Thyroid gland (tissue), 4 donors: ENCODE measurements around the gene TLDC2. TPM values are rescaled to one million over a fixed set of nuclear protein-coding genes. Genes with fewer than 3 reads are reported as not detected.

Experiments
- DNase-seq, 2 donors: peaks; one replicate each; pipeline ENCODE4 v3.0.0-alpha.2; 2019
- H3K27ac ChIP-seq, 3 donors: fragments of 200-600 bp; sonication (generic); 1 replicate in 2 of 3; 2 replicates in 1 of 3; pipeline ENCODE4 v1.5.1; 2016 to 2019; ENCODE audit warnings: mild to moderate bottlenecking in 1 of 3, moderate library complexity in 1 of 3
- H3K27me3 ChIP-seq: fragments of 200-600 bp; sonication (generic); one replicate; pipeline ENCODE4 v1.5.1; 2019
- H3K36me3 ChIP-seq, 2 donors: fragments of 200-600 bp; sonication (generic); one replicate each; pipeline ENCODE4 v1.5.1; 2016 to 2019
- H3K4me1 ChIP-seq, 2 donors: fragments of 200-600 bp; sonication (generic); one replicate each; pipeline ENCODE4 v1.5.1; 2017 to 2019
- H3K4me3 ChIP-seq, 3 donors: fragments of 200-600 bp; sonication (generic); replicated peaks in 1 of 3; 1 replicate in 2 of 3; 2 replicates in 1 of 3; pipeline ENCODE4 v1.5.1; 2016; ENCODE audit warnings: mild to moderate bottlenecking in 1 of 3
- H3K9me3 ChIP-seq: fragments of 200-600 bp; sonication (generic); one replicate; pipeline ENCODE4 v1.5.1; 2017
- POLR2A ChIP-seq, 2 donors: fragments of 450-650 bp; IDR thresholded peaks; one replicate each; pipeline ENCODE4 v1.6.1; 2017; ENCODE audit warnings: antibody characterized with exemption in 2 of 2, mild to moderate bottlenecking in 2 of 2, moderate library complexity in 1 of 2
- WGBS, 2 donors: methylation state at CpG; one replicate each; pipeline ENCODE4 v1.1.5; 2017; 5-methylcytosine and 5-hydroxymethylcytosine counted together
- intact Hi-C: fragments of 100-400 bp; cut with DNase I; formaldehyde crosslinking; loops from one replicate; pipeline ENCODE4 v1.15.1; 2023
- total RNA-seq, 4 donors: library from RNA; depleted of rRNA; stranded (reverse); fragments of >200 nt; gene quantifications; one replicate each; pipeline ENCODE4 v1.2.3, GENCODE V29; 2016
- TF ChIP-seq, protein P1 (sequence below), 6 experiments: fragments of 200-600 bp in 3 of 6; fragments of 450-650 bp in 3 of 6; sonication (generic) in 3 of 6; IDR thresholded peaks; one replicate each; pipeline ENCODE4 v1.5.1; 2016 to 2019; ENCODE audit warnings: antibody characterized with exemption in 6 of 6, mild to moderate bottlenecking in 2 of 6, inconsistent platforms in 1 of 6, moderate library complexity in 1 of 6

Gene TLDC2
- total RNA-seq, 4 donors from 2014 or later = 0.45 to 2.5 (median 1.1) TPM

- Histone ChIP-seq H3K36me3 (peaks cover 4 to 27% of the 10 kb centered on the region in 2 donors), H3K27me3 (no peaks in the 10 kb centered on the region)
- WGBS, 2 donors = 64 to 68% methylated on average over 4 of the region's 4 CpGs
Measured at GRCh38 chr20:36908603-36909002, 32.7 kb downstream of the TLDC2 start.

GRCh38 chr20:36916199-36916598 lies 40.3 kb downstream of the TLDC2 start:
- WGBS, 2 donors = 98% methylated on average over 2 of the region's 2 CpGs
- DNase-seq = no peak
- H3K27me3 ChIP-seq = no peaks in the 10 kb centered on the region
- H3K9me3 ChIP-seq = no peaks in the 10 kb centered on the region
- intact Hi-C loops = no loop called here
- no peak overlapping the region for H3K27ac ChIP-seq
- peaks cover 13 to 19% of the 10 kb centered on the region in 2 donors for H3K36me3 ChIP-seq
- H3K4me3 ChIP-seq = no peak overlapping the region
- no peak for TF ChIP-seq POLR2A (IDR thresholded peaks at IDR 0.05)
- TF ChIP-seq, protein P1, sequence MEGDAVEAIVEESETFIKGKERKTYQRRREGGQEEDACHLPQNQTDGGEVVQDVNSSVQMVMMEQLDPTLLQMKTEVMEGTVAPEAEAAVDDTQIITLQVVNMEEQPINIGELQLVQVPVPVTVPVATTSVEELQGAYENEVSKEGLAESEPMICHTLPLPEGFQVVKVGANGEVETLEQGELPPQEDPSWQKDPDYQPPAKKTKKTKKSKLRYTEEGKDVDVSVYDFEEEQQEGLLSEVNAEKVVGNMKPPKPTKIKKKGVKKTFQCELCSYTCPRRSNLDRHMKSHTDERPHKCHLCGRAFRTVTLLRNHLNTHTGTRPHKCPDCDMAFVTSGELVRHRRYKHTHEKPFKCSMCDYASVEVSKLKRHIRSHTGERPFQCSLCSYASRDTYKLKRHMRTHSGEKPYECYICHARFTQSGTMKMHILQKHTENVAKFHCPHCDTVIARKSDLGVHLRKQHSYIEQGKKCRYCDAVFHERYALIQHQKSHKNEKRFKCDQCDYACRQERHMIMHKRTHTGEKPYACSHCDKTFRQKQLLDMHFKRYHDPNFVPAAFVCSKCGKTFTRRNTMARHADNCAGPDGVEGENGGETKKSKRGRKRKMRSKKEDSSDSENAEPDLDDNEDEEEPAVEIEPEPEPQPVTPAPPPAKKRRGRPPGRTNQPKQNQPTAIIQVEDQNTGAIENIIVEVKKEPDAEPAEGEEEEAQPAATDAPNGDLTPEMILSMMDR (IDR thresholded peaks at IDR 0.05) = no peak
- no peaks in the 10 kb centered on the region for H3K4me1 ChIP-seq

More at GRCh38 chr20:36908603-36909002, 32.7 kb downstream of the TLDC2 start:
- no peak for TF ChIP-seq POLR2A (IDR thresholded peaks at IDR 0.05)
- TF ChIP-seq, protein P1 (IDR thresholded peaks at IDR 0.05) = no peak
- H3K4me1 ChIP-seq = no peaks in the 10 kb centered on the region
- H3K4me3 ChIP-seq = no peak overlapping the region
- no peak overlapping the region for H3K27ac ChIP-seq
- DNase-seq = no peak
- no peaks in the 10 kb centered on the region for H3K9me3 ChIP-seq
- intact Hi-C loops = no loop called here

DNA sequence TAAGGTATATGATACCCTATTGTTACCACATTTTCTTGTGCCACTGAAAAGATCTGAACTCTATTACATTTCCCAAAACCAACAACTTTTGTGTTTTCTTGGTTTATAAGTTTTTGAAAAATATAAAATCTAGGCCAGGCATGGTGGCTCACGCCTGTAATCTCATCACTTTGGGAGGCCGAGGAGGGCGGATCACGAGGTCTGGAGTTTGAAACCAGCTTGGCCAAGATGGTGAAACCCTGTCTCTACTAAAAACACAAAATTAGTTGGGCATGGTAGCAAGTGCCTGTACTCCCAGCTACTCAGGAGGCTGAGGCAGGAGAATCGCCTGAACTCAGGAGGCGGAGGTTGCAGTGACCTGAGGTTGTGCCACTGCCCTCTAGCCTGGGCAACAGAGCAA lies 41.3 kb downstream of the TLDC2 start:
- no peak overlapping the region for H3K4me3 ChIP-seq
- DNase-seq = no peak
- intact Hi-C loops = no loop called here
- 97% methylated on average over 6 of the region's 6 CpGs for WGBS, 2 donors
- no peak overlapping the region for H3K27ac ChIP-seq
- no peaks in the 10 kb centered on the region for H3K4me1 ChIP-seq
- H3K27me3 ChIP-seq = no peaks in the 10 kb centered on the region
- no peaks in the 10 kb centered on the region for H3K9me3 ChIP-seq
- TF ChIP-seq POLR2A (IDR thresholded peaks at IDR 0.05) = no peak
- TF ChIP-seq, protein P1 (IDR thresholded peaks at IDR 0.05) = no peak
- peaks cover 13 to 19% of the 10 kb centered on the region in 2 donors for H3K36me3 ChIP-seq

GRCh38 chr20:36917943-36918342 lies 42.0 kb downstream of the TLDC2 start:
- H3K4me1 ChIP-seq = no peaks in the 10 kb centered on the region
- no peak for TF ChIP-seq POLR2A (IDR thresholded peaks at IDR 0.05)
- TF ChIP-seq, protein P1 (IDR thresholded peaks at IDR 0.05) = no peak
- H3K9me3 ChIP-seq = no peaks in the 10 kb centered on the region
- H3K36me3 ChIP-seq = peaks cover 13 to 19% of the 10 kb centered on the region in 2 donors
- H3K4me3 ChIP-seq = no peak overlapping the region
- intact Hi-C loops = no loop called here
- no peaks in the 10 kb centered on the region for H3K27me3 ChIP-seq
- DNase-seq = no peak
- no peak overlapping the region for H3K27ac ChIP-seq

DNA sequence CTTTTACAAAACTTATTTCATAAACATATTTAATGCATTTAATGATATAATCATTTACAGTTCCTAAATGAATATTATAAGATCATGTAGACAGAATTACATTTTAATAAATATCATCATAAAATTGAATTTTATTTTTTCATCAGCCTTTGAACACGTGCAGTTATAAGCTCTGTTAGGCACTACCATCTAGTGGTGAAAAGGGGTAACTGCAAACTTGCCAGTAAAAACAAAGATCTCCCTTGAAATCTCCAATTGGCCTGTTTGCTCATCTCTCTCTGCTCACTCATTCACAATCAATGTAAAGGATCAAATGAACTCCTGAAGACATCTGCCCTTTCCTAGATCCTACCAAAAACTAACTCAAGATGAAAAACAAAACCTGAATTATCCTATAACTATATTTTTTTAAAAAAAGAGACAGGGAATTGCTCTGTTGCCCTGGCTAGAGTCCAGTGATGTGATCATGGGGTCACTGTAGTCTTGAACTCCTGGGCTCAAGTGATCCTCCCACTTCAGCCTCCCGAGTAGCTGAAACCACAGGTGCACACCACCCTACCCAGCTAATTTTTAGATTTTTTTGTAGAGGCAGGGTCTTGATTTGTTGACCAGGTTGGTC lies 43.9 kb downstream of the TLDC2 start:
- H3K36me3 ChIP-seq = peaks cover 11 to 16% of the 10 kb centered on the region in 2 donors

More for the DNA sequence above, 43.9 kb downstream of the TLDC2 start:
- Histone ChIP-seq H3K27me3 (no peaks in the 10 kb centered on the region), H3K4me3 (no peak overlapping the region), H3K9me3 (no peaks in the 10 kb centered on the region), H3K27ac (no peak overlapping the region), H3K4me1 (no peaks in the 10 kb centered on the region)
- DNase-seq = no peak
- TF ChIP-seq, protein P1 (IDR thresholded peaks at IDR 0.05) = peak; percentile 83 to 91 (median 90)
- TF ChIP-seq POLR2A (IDR thresholded peaks at IDR 0.05) = no peak
- WGBS, 2 donors = 8 to 9% methylated on average over 2 of the region's 2 CpGs
- intact Hi-C loops = no loop called here
